Measurements from ENCODE around the gene CANT1.
"Not testable (repeated sequence)": the region's sequence is repeated elsewhere in the genome, so short reads cannot be mapped to it uniquely, and the experiment has no call there.

CANT1 gene

DNA sequence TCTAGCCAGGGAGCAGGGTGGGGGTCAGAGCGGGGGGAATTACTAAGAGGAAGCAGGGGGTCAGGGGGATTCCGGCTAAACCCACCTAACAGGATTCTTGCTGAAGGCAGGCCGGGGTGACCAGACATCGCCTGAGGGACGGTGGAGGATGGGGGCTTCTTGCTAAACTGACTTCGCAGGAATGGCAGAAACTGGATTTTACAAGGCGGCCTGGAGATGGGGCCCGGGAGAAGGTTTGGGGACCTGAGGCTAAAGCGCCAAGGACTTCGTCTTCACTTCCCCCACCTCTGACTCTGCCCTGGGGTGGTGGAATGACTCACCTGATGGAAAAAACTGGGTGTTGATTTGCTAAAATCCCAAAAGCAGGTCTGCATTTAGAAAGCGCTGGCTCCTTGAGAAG is 53.3 kb downstream of the CANT1 start:
- no peak for DNase-seq

DNA sequence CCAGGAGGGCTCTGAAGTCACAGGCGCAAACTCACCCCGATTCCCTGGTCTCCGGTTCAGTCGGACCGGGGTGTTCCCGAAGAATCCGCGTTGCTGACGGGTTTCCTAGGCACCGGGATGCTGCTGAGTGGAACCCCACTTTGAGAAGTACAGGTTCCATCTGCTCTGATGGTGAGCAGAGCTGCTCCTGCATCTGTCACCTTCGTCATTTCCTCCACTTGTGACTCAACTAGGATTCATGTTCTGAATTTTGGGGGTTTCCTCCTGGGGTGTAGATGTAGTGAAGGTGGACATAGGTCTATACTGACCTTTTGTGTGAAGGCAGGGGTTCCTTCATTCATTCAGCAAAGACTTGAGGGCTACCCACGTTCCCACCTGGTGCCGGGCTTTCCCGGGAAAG is 54.9 kb downstream of the CANT1 start:
- no peak for DNase-seq

GRCh38 chr17:78953356-78954350 is 55.9 kb downstream of the CANT1 start:
- DNase-seq: no peak

GRCh38 chr17:78952706-78953105 is 56.9 kb downstream of the CANT1 start:
- DNase-seq: no peak

- DNase-seq: no peak
These were observed 57.5 kb downstream of the CANT1 start for GRCh38 chr17:78951967-78952551.

GRCh38 chr17:78950870-78951269 is 58.7 kb downstream of the CANT1 start:
- DNase-seq: no peak

DNA sequence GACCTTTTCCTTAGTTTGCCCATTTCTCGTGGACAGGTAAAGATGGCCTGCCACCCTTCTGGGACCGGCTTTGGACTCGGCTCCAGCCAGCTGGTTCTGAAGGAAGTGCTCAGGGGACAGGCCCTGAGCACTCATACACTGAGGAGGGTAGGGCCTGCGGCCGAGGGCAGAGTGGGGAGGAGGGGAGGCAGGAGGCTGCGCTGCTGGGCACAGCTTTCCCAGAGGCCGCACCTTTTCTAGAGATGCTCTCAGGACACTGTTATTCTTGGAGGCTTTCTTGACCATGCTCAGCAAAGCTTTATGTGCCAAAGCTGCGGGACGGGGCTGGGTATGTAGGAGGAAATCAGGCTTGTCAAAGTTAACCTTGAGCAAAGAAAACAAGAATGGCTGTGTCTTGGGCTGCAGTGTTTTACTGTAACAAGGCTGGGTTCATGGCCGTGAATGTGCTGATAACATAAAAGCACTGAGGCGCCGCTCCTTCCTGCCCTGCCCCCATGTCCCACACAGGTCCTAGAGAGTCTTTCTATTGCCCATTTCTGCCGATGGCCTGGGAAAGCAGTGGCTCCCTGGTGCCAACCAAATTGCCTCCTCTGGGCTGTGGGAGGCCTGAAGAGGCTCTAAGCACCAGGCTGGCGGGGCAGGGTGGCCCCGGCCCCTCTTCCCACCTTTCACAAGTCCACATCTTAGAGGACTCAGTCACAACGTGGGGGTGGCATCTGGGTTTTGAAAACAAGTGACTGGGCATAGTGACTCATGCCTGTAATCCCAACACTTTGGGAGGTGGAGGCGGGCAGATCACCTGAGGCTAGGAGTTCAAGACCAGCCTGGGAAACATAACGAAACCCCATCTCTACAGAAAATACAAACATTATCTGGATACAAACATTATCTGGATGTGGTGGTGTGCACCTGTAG is 62.1 kb downstream of the CANT1 start:
- DNase-seq: no peak

- no peak for DNase-seq
These were observed 62.9 kb downstream of the CANT1 start for GRCh38 chr17:78946631-78947030.

GRCh38 chr17:78946131-78946530 is 63.4 kb downstream of the CANT1 start:
- no peak for DNase-seq

- DNase-seq: not testable (repeated sequence)
These were observed 64.1 kb downstream of the CANT1 start for GRCh38 chr17:78945455-78945854.

DNA sequence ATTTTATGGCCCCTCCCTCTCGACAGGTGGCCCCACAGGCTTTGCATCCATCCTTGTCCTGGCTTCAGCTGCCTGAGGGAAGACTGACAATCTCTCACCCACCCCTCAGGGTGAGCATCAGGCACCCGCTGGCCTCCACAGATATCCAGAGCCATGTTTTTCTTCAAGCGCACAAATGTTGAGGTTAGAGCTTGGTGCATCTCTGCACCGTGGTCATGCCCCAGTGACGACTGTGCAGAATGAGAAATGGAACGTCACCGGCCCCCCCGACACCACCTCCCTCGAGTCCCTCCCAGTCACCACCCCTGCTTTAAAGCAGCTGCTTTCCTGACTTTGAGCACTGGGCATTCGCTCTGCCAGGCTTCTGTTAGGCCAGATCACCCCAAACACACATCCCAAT is 64.6 kb downstream of the CANT1 start:
- no peak for DNase-seq

DNA sequence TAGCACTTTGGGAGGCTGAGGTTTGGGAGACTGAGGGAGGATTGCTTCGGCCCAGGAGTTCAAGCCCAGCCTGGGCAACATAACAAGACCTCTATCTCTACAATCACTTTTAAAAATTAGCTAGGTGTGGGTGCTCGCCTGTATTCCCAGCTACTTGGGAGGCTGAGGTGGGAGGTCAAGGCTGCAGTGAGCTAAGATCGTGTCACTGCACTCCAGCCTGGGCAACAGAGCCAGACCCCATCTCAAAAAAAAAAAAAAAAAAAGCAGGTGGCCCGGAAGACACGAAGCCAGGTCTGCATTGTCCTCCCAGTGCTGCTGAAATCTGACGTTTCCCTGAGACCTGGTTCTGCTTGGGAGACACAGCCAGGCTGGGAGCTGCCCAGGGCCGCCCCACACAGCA is 65.5 kb downstream of the CANT1 start:
- DNase-seq: no peak
